HG03159 (cell line): ENCODE data around the gene ECT2L.
A peak's percentile ranks its signal among the peaks of the same experiment; 100 is the strongest.

Experiments used
- ATAC-seq: cut with Tn5 transposase; IDR thresholded peaks from one replicate; pipeline ENCODE4 v1.9.1; 2021; ENCODE audit warnings: mild to moderate bottlenecking, moderate library complexity; ENCODE audit not compliant: unreplicated experiment

ECT2L gene

DNA sequence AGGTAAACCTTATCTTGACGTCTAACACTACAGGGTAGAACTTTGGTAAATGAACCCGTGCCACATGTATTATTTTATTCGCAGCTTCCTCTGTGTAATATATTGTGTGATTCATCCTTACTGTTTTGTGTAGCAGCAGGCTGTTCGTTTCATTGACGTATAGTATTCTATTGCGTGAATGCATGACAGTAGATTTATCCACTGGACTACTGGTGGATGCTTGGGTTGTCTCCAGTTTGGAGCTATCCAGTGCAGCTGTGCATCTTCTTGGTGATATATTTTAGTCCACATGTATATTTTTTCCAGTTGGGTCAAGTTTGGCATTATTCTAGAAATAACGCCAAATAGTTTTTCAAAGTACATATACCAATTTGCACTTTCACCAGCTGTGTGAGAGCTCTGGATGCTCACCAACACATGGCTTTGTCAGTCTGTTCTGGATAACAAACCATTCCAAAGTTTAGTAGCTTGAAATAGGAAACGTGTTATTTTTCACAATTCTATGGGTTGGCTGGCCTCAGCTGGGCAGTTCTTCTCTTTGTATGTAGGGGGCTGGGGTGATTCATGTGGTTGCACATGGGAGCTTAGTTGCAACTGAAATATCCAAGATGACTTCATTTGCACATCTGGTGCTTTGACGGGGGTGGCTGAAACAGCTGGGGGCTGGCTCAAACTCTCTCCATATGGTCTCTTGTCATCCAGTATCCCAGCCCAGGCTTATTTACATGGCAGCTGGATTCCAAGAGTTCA, 9.3 kb downstream of the ECT2L start:
- ATAC-seq: no peak

DNA sequence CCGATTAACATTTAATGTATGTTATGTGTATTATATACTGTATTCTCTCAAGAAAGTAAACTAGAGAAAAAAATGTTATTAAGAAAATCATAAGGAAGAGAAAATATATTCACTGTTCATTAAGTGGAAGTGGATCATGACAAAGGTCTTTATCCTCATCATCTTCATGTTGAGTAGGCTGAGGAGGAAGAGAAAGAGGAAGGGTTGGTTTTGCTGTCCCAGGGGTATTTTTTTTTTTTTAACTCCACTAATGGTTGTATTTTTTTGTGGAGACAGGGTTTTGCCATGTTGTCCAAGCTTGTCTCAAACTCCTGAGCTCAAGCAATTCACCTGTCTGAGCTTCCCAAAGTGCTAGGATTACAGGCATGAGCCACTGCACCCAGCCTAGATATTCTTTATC, 11.0 kb downstream of the ECT2L start:
- ATAC-seq: no peak

DNA sequence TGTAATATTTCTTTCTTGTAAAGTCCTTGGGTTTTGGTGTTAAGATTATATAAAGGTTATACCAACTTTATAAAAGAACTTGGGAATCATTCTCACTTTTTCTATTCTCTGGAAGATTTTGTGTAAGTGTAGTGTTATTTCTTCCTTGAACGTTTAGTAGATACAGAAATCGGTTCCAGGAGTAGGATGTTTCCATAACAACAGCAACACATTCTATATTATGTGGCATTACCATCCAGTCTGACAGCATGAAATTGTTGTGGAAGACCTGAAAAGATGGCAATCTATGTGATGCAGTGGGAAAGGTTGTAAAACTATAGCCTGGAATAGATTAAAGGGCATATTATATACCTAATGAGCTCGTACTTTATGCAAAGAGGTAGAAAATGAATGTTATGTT, 13.8 kb downstream of the ECT2L start:
- ATAC-seq: no peak

DNA sequence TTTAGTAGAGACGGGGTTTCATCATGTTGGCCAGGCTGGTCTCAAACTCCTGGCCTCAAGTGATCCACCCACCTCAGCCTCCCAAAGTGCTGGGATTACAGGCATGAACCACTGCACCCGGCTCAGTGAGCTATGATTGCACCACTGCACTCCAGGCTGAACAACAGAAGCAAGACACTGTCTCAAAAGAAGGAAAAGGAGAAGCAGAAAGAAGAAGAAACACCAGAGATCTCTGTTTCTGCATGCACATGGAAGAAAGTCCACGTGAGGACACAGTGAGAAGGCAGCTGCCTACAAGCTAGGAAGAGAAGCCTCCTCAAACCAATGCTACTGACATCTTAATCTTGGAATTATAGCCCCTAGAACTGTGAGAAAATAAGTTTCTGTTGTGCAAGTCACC, 16.0 kb downstream of the ECT2L start:
- no peak for ATAC-seq

DNA sequence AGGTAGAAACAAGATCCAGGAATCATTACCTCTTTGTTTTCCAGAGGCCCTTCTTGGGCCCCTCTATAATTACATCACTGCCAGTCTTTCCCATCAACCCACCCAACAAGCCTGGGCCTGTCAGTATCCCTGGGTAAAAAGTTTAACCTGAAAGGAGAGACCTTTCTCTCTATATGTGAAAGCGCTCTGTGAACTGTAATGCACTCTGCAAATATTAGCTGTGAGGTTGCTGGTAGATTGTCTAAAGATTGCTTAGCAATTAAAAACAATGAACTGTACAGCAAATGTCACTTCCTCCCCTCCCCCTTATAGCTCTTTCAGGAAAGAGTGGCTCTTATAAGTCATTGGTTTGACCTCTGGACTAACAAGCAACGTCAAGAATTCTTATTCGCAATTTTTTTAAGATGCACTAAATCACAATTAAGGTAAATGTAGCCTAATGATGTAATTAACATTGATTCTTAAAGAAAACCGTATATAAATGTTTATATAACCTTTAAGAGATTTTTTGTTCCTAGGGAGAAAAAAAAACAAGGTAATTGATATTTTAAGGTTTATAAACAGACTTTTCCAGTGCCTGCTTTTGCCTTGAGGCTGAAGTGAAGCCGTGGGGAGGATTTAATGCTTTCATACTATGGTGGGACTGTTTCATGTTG, 18.4 kb downstream of the ECT2L start:
- ATAC-seq: no peak

GRCh38 chr6:138815221-138815620, 19.3 kb downstream of the ECT2L start:
- no peak for ATAC-seq

DNA sequence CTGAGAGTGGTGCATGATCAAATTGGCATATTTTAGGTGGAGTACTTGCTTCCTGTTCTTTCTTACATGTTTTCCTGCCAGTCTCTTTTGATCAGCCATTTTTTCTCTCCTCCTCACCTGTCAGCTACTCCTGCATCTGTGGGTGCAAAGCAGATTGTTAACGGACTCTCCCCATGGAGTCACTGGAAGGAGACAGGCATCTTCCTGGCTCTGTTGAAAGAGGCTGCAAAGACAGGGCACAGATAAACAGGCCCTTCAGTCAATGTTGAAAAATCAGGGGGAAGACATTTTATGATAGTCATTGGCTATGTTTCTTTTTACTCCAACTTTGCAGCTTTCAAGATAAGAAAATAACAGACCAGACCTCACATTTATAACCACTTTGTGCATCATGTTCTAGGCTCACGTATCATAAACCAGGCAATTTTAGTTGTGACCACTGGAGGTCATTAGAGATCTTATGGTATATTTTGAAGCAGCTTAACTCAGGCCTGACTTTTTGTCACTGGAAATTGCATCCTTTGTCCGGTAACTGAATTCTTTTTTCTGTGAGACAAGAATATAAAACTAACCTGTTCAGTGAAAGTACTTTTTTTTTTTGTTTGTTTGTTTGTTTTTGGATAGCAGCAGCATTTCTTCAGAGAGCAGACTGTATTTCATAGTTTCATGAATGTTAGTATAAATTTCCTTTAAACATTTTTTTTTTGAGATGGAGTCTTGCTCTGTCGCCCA, 20.1 kb downstream of the ECT2L start:
- ATAC-seq: peak; percentile 61

- no peak for ATAC-seq
Observed at GRCh38 chr6:138817799-138818198, 21.9 kb downstream of the ECT2L start.

DNA sequence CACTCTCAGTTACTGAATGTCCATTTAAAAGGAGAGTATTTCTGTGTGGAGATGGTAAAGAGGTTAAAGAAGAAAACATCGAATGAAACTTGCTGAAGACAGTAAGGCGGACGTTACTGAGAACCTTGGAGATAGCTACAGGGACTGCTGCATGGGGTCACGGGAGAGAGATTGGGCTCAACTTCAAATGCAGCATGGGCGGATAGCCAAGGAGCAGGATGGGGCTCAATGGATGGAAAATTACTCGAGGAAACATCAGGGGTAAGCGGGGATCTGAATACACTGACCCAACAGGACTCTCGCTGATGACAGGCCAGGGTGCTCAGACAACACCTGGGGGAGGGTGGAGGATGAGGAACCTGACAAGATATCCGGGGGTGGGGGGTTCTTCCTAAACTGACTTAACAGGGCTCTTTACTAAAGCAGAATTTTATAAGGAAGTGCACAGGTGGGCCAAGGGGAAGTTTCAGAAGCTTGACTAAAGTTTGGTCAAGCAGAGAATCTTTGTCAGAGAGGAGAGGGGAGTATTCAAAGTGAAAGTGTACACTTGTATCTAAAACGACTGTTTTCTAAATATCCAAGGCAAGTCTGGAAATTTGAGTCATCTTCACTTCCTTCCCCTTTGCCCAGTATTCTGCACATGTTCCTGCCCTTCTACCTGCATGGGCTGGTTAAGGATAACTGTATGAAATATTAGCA, 22.8 kb downstream of the ECT2L start:
- ATAC-seq: peak; percentile 77

DNA sequence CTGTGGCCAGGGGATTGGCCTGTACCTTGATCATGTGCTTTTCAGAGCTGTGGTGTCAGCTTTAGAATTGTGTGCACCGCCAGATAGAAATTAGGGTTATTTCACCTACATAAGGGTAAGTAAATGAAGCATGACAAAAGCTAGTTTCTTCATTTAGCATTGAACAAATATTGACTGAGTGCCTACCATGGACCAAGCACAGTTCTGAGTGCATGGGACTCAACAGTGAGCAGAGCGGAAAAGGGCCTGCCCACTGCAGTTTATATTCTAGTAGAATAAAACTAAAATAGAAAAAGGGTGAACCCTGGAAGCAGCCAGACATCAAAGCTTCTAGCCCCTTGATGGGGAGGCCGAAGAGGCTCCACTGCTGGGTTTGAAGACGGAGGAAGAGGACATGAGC, 25.6 kb downstream of the ECT2L start:
- no peak for ATAC-seq

GRCh38 chr6:138824482-138825144, 28.7 kb downstream of the ECT2L start:
- ATAC-seq: no peak

DNA sequence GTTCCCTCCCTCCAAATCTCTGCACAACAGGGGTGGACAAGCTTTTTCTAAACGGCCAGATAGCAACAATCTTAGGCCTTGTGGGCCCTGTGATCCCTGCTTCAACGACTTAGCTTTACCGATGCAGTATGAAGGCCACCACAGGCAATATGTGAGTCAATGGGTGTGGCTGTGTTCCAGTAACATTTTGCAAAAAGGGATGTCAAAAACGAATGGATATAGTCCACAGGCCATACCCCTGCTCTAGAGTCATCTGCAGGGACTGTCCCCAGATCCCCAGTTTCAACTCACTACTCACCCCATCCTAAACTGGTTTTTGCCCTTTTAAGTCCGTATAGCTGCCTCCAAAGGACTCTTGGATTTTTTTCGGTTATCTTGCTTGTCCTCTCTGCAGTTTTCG, 34.4 kb downstream of the ECT2L start:
- no peak for ATAC-seq

GRCh38 chr6:138832182-138832581, 36.3 kb downstream of the ECT2L start:
- no peak for ATAC-seq

GRCh38 chr6:138833816-138834539, 38.1 kb downstream of the ECT2L start:
- no peak for ATAC-seq

DNA sequence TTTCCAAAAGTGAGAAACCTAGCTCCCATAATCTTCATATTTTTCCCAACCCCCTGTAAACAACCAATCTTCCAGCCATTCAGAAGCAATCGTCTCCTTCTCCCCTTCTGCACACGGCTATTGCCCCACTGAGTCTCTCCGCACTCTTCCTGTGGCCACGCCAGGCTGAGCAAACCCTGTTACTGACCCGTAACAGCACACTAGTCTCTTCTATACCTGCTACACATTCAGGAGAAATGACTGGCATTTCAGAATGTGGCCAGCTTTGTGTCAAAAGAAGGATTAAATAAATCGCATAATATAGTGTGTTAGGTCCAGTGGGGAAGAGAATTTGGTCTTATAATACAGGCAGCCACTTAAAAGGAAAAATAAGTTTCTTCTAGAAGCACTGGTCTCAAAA, 41.4 kb downstream of the ECT2L start:
- no peak for ATAC-seq

DNA sequence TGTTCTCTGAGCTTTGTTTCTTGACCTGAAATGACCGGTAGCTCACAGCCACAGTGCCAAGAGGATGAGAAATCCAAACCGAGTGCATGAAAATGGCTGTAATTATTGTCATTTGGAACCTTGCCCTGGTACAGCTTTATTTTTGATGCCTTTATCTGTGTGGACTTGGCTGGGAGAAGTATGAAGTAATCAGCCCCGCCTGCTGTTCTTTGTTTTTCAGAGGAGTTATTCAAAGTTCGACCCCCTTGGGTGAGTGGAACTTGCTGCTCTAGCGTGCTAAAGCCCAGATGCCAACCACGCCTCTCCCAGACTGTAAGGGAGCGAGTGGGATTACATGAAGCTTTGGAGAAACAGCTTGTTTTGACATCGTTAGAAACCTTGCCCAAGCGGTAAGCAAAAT, 48.3 kb downstream of the ECT2L start:
- no peak for ATAC-seq

GRCh38 chr6:138847884-138848283, 52.0 kb downstream of the ECT2L start:
- ATAC-seq: no peak

DNA sequence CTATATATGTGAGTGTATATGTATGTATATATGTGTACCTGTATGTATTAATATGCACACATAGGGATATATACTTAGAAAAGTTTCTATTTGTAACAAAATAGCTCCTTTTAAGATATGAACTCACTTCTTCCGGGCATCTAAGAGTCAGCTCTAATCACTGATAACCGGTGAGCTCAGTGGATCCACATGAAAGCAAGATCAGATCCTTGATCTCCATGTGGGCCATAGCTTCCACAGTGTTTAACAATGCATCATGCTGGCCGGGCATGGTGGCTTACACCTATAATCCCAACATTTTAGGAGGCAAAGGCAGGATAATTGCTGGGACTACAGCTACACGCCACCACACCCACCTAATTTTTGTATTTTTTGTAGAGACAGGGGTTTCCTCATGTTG, 52.6 kb downstream of the ECT2L start:
- ATAC-seq: no peak

DNA sequence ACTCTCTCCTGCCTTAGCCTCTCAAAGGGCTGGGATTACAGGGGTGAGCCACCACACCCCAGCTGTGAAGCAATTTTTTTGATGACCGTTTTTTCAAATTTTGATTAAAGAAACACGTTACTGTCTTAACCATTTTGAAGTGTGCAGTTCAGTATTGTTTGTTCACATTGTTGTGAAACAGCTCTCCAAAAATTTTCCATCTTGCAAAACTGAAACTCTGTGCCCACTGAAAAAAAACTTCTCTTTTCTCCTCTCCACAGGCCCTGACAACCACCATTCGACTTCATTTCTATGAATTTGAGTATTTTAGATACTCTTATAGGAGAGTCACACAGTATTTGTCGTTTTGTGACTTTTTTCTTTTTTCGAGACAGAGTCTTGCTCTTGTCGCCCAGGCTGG, 53.9 kb downstream of the ECT2L start:
- no peak for ATAC-seq

- no peak for ATAC-seq
Observed at GRCh38 chr6:138856654-138857053, 60.8 kb downstream of the ECT2L start.
